PFSK-1 (cell line): ENCODE measurements around the gene PIK3AP1.

Source experiments
- FOXP2 ChIP-seq: optimal IDR thresholded peaks from 2 replicates; pipeline ENCODE3; 2011; ENCODE audit warnings: borderline replicate concordance, control low read depth, inconsistent platforms; ENCODE audit not compliant: insufficient read depth; ENCODE audit errors: extremely low read length, extremely low read depth
- POLR2AphosphoS5 ChIP-seq: IDR thresholded peaks from 2 replicates; pipeline ENCODE4 v1.6.1; 2012; ENCODE audit warnings: low read depth, mild to moderate bottlenecking, control low read depth, low read length, moderate library complexity
- REST ChIP-seq, 2 experiments: IDR thresholded peaks; 2 replicates each; pipeline versions ENCODE4 v1.6.1 to v1.8.0; 2011 to 2012; ENCODE audit warnings: low read depth in 2 of 2, low read length in 2 of 2, control low read depth in 1 of 2, inconsistent platforms in 1 of 2, mild to moderate bottlenecking in 1 of 2, moderate library complexity in 1 of 2; ENCODE audit not compliant: insufficient read depth in 1 of 2
- SIN3A ChIP-seq: IDR thresholded peaks from 2 replicates; pipeline ENCODE4 v1.6.1; 2012; ENCODE audit warnings: mild to moderate bottlenecking, low read length, moderate library complexity, borderline replicate concordance; ENCODE audit not compliant: insufficient read depth
- TAF1 ChIP-seq: IDR thresholded peaks from 2 replicates; pipeline ENCODE4 v1.6.1; 2012; ENCODE audit warnings: low read length, control low read depth, borderline replicate concordance; ENCODE audit not compliant: insufficient read depth

PIK3AP1 gene

GRCh38 chr10:96614515-96614914 lies 105.8 kb downstream of the PIK3AP1 start:
- TF ChIP-seq TAF1 = no peak
- TF ChIP-seq FOXP2 = no peak
- TF ChIP-seq POLR2AphosphoS5 = no peak
- no peak for TF ChIP-seq REST (IDR thresholded peaks at IDR 0.05; ENCODE audit: insufficient read depth in 1 of 2, low read depth in 2 of 2, low read length in 2 of 2)
- no peak for TF ChIP-seq SIN3A

- TF ChIP-seq TAF1 = no peak
- no peak for TF ChIP-seq FOXP2
- TF ChIP-seq REST (IDR thresholded peaks at IDR 0.05; ENCODE audit: insufficient read depth in 1 of 2, low read depth in 2 of 2, low read length in 2 of 2) = no peak
- no peak for TF ChIP-seq POLR2AphosphoS5
- no peak for TF ChIP-seq SIN3A
Observed at GRCh38 chr10:96613576-96613975, 106.7 kb downstream of the PIK3AP1 start.

GRCh38 chr10:96612055-96612830 lies 108.1 kb downstream of the PIK3AP1 start:
- TF ChIP-seq TAF1 (no peak), POLR2AphosphoS5 (no peak), SIN3A (no peak), FOXP2 (no peak), REST (IDR thresholded peaks at IDR 0.05; ENCODE audit: insufficient read depth in 1 of 2, low read depth in 2 of 2, low read length in 2 of 2) (no peak)

GRCh38 chr10:96610817-96611216 lies 109.5 kb downstream of the PIK3AP1 start:
- TF ChIP-seq FOXP2 (no peak), POLR2AphosphoS5 (no peak), REST (IDR thresholded peaks at IDR 0.05; ENCODE audit: insufficient read depth in 1 of 2, low read depth in 2 of 2, low read length in 2 of 2) (no peak), TAF1 (no peak), SIN3A (no peak)

GRCh38 chr10:96609510-96609909 lies 110.8 kb downstream of the PIK3AP1 start:
- TF ChIP-seq TAF1 (no peak), FOXP2 (no peak), POLR2AphosphoS5 (no peak), SIN3A (no peak), REST (IDR thresholded peaks at IDR 0.05; ENCODE audit: insufficient read depth in 1 of 2, low read depth in 2 of 2, low read length in 2 of 2) (no peak)
